HepG2 (cell line): ENCODE measurements around the gene GLT1D1. TPM values are rescaled to one million over a fixed set of nuclear protein-coding genes. Genes with fewer than 3 reads are reported as not detected.

Experiments
- ATAC-seq: fragments of 200-7000 bp; cut with Tn5 transposase; 3 replicates; pipeline ENCODE4 v1.9.1; 2020; ENCODE audit warnings: mild to moderate bottlenecking, moderate library complexity
- BruUV-seq: library from RNA; stranded (reverse); fragments of 400-500 nt; replicated peaks from 2 replicates; lab custom pipeline; 2021; lab: Mats Ljungman, UMichigan
- CTCF ChIA-PET: fragments of 300-600 bp; formaldehyde crosslinking; extraction: SDS; loops from one replicate; lab custom pipeline; 2021; ENCODE audit warnings: low total read pairs, inconsistent platforms, low intra/inter-chr PET ratio; lab: Yijun Ruan, JAX
- POLR2A ChIA-PET: fragments of 350-600 bp; sonication (Branson Sonifier 250); formaldehyde crosslinking; loops from one replicate; lab custom pipeline; 2020; ENCODE audit warnings: antibody characterized with exemption, inconsistent platforms; lab: Yijun Ruan, JAX
- DNase-seq: peaks from one replicate; pipeline ENCODE4 v3.0.0-alpha.2; 2015; ENCODE audit warnings: low spot score
- FAIRE-seq: peaks from 3 replicates; lab custom pipeline; 2011; peaks lifted over from hg19 to GRCh38; lab: Jason Lieb, UNC
- H2AFZ ChIP-seq: one replicate; pipeline ENCODE4 v1.6.1; 2011; ENCODE audit warnings: low read length, inconsistent platforms
- H3K27ac ChIP-seq: fragments of 300-600 bp; 3 replicates; pipeline ENCODE4 v1.8.0; 2011; ENCODE audit warnings: mixed run types, mild to moderate bottlenecking, mixed read lengths, low read length, inconsistent platforms; ENCODE audit not compliant: insufficient read depth; ENCODE audit errors: extremely low read length
- H3K27me3 ChIP-seq, 2 experiments: fragments of 200-600 bp in 1 of 2; 2 replicates in 1 of 2; 3 replicates in 1 of 2; pipeline versions ENCODE4 v1.6.0 to v1.8.0; 2011; ENCODE audit warnings: low read length in 2 of 2, mild to moderate bottlenecking in 2 of 2, moderate library complexity in 2 of 2, inconsistent platforms in 1 of 2; ENCODE audit not compliant: insufficient read depth in 2 of 2, control insufficient read depth in 1 of 2
- H3K36me3 ChIP-seq, 2 experiments: fragments of 200-600 bp in 1 of 2; replicated peaks in 1 of 2; 2 replicates in 1 of 2; 3 replicates in 1 of 2; pipeline versions ENCODE4 v1.5.1 to v1.8.0; 2011; ENCODE audit warnings: low read length in 2 of 2, inconsistent platforms in 1 of 2; ENCODE audit not compliant: insufficient read depth in 2 of 2, control insufficient read depth in 1 of 2
- H3K4me1 ChIP-seq: 2 replicates; pipeline ENCODE4 v1.5.1; 2012; ENCODE audit warnings: low read length, inconsistent platforms; ENCODE audit not compliant: insufficient read depth
- H3K4me2 ChIP-seq: 2 replicates; pipeline ENCODE4 v1.6.0; 2011; ENCODE audit warnings: low read depth, low read length, inconsistent platforms
- H3K4me3 ChIP-seq, 3 experiments: fragments of 200-600 bp in 1 of 3; sonication (generic), shearing (Covaris generic) in 1 of 3; replicated peaks in 1 of 3; 2 replicates each; pipeline ENCODE4 v1.5.1; 2011 to 2016; ENCODE audit warnings: low read length in 3 of 3, inconsistent platforms in 2 of 3, low read depth in 2 of 3, mild to moderate bottlenecking in 2 of 3, control low read depth in 1 of 3, mixed read lengths in 1 of 3; ENCODE audit not compliant: insufficient read depth in 1 of 3
- H3K79me2 ChIP-seq: one replicate; pipeline ENCODE4 v1.6.1; 2011; ENCODE audit warnings: low read length, inconsistent platforms; ENCODE audit not compliant: insufficient read depth
- H3K9ac ChIP-seq: 2 replicates; pipeline ENCODE4 v1.6.0; 2011; ENCODE audit warnings: mild to moderate bottlenecking, low read depth, low read length, inconsistent platforms; ENCODE audit not compliant: insufficient read depth
- H3K9me3 ChIP-seq: 2 replicates; pipeline ENCODE4 v1.5.1; 2012; ENCODE audit warnings: mild to moderate bottlenecking, low read length
- H4K20me1 ChIP-seq: 2 replicates; pipeline ENCODE4 v1.6.0; 2011; ENCODE audit warnings: inconsistent platforms, mild to moderate bottlenecking, low read length, moderate library complexity; ENCODE audit not compliant: insufficient read depth
- FUBP1 ChIP-seq: sonication (generic); formaldehyde crosslinking; IDR thresholded peaks from 2 replicates; pipeline ENCODE4 v1.5.1; 2020; ENCODE audit warnings: missing genetic modification reagents, mild to moderate bottlenecking, borderline replicate concordance
- GATAD1 ChIP-seq: IDR thresholded peaks from 2 replicates; pipeline ENCODE4 v1.6.1; 2016; ENCODE audit warnings: missing genetic modification reagents, missing compliant biosample characterization
- GATAD2A ChIP-seq: IDR thresholded peaks from 2 replicates; pipeline ENCODE4 v1.6.1; 2016
- MZF1 ChIP-seq: sonication (generic); formaldehyde crosslinking; IDR thresholded peaks from 2 replicates; pipeline ENCODE4 v1.8.1; 2023; ENCODE audit warnings: mild to moderate bottlenecking, missing genetic modification reagents, borderline replicate concordance
- ZFY ChIP-seq: sonication (generic); formaldehyde crosslinking; IDR thresholded peaks from 2 replicates; pipeline ENCODE4 v1.4.0; 2020; ENCODE audit warnings: missing genetic modification reagents
- ZNF12 ChIP-seq: sonication (generic); formaldehyde crosslinking; IDR thresholded peaks from 2 replicates; pipeline ENCODE4 v1.5.0; 2020; ENCODE audit warnings: missing genetic modification reagents
- ZNF136 ChIP-seq: sonication (generic); formaldehyde crosslinking; IDR thresholded peaks from 2 replicates; pipeline ENCODE4 v1.8.1; 2022; ENCODE audit warnings: low read depth, mild to moderate bottlenecking, moderate library complexity, missing genetic modification reagents
- ZNF264 ChIP-seq: sonication (generic); formaldehyde crosslinking; IDR thresholded peaks from 2 replicates; pipeline ENCODE4 v1.4.0; 2020; ENCODE audit warnings: missing genetic modification reagents
- ZNF367 ChIP-seq: sonication (generic); formaldehyde crosslinking; IDR thresholded peaks from 2 replicates; pipeline ENCODE4 v1.4.0; 2020; ENCODE audit warnings: missing genetic modification reagents, borderline replicate concordance
- ZNF512 ChIP-seq: sonication (generic); formaldehyde crosslinking; IDR thresholded peaks from 2 replicates; pipeline ENCODE4 v1.4.0; 2020; ENCODE audit warnings: mild to moderate bottlenecking, missing genetic modification reagents
- WGBS: methylation state at CpG from one replicate; pipeline ENCODE4 v1.1.6; 2017; ENCODE audit warnings: low lambda C conversion rate; 5-methylcytosine and 5-hydroxymethylcytosine counted together
- in situ Hi-C: cut with HindIII; loops from 2 replicates; pipeline ENCODE4 v1.10.0; 2017; ENCODE audit warnings: low pct_unique_long_range_greater_than_20kb; ENCODE audit not compliant: extremely low pct_ligation_motif_present
- intact Hi-C: fragments of 100-400 bp; cut with micrococcal nuclease; formaldehyde crosslinking; loops from one replicate; pipeline ENCODE4 v1.10.0; 2022; ENCODE audit not compliant: unreplicated experiment
- polyA plus RNA-seq, 8 experiments: library from polyadenylated mRNA; depleted of rRNA in 3 of 8; stranded (reverse) in 7 of 8; unstranded in 1 of 8; fragments of >200 nt; fragmentation: Illumina TruSeq in 4 of 8; extraction: Trizol in 4 of 8; gene quantifications; 2 replicates each; pipeline versions ENCODE4 v1.2.1 to v1.2.3, GENCODE V29; 2011 to 2016; ENCODE audit warnings: low read depth in 4 of 8, missing spikeins in 1 of 8, mixed read lengths in 1 of 8; ENCODE audit not compliant: insufficient read depth in 1 of 8
- total RNA-seq, 5 experiments: library from RNA; depleted of rRNA; stranded (reverse); fragments of >200 nt; fragmentation: Illumina TruSeq; extraction: Trizol; gene quantifications; 2 replicates each; pipeline ENCODE4 v1.2.3, GENCODE V29; 2016; ENCODE audit warnings: low read depth in 1 of 5

GLT1D1 gene
- total and polyA plus RNA-seq, 2 of the 13 experiments (the other 11 are each of a cell fraction or from before 2014, with no cell fraction given) = 0.09 to 0.17 TPM

- no peak for FAIRE-seq
- Histone ChIP-seq H3K9ac (no peak overlapping the region), H3K79me2 (no peaks in the 10 kb centered on the region), H4K20me1 (no peaks in the 10 kb centered on the region)
- TF ChIP-seq ZNF512 (CRISPR knock-in tag) (no peak), ZNF264 (CRISPR knock-in tag) (no peak), ZFY (no peak), ZNF367 (CRISPR knock-in tag) (no peak), GATAD1 (no peak), MZF1 (no peak), FUBP1 (CRISPR knock-in tag) (no peak), ZNF12 (CRISPR knock-in tag) (no peak), ZNF136 (CRISPR knock-in tag) (no peak), GATAD2A (CRISPR knock-in tag) (no peak)
- TF ChIP-seq, all 625 proteins: peak for 0
- 3% methylated on average over 6 of the region's 9 CpGs for WGBS
- CTCF ChIA-PET = no interaction called here
- H3K4me2 ChIP-seq = no peak overlapping the region
- in situ Hi-C loops (no loop called here), intact Hi-C loops (no loop called here)
- H3K4me3 ChIP-seq = no peak overlapping the region
- no peak overlapping the region for H2AFZ ChIP-seq
- DNase-seq (no peak), ATAC-seq (no peak)
- no peaks in the 10 kb centered on the region for H3K9me3 ChIP-seq
- no TSS peak for BruUV-seq
- H3K4me1 ChIP-seq = no peaks in the 10 kb centered on the region
- POLR2A ChIA-PET = no interaction called here
- H3K27ac ChIP-seq = no peak overlapping the region
- H3K36me3 ChIP-seq = no peaks in the 10 kb centered on the region
- peaks cover 1 to 14% of the 10 kb centered on the region in 2 experiments; a peak in 2 of 5 replicates for H3K27me3 ChIP-seq
Observed at GRCh38 chr12:128992550-128992949, 139.3 kb downstream of the GLT1D1 start.
